LNCAP (cell line): ENCODE measurements around the gene UBAP2L.

Experiments used
- TF ChIP-seq, protein P1 (sequence below): fragments of 450-650 bp; IDR thresholded peaks from 2 replicates; pipeline ENCODE4 v1.5.1; 2017; ENCODE audit warnings: mild to moderate bottlenecking

UBAP2L gene

DNA sequence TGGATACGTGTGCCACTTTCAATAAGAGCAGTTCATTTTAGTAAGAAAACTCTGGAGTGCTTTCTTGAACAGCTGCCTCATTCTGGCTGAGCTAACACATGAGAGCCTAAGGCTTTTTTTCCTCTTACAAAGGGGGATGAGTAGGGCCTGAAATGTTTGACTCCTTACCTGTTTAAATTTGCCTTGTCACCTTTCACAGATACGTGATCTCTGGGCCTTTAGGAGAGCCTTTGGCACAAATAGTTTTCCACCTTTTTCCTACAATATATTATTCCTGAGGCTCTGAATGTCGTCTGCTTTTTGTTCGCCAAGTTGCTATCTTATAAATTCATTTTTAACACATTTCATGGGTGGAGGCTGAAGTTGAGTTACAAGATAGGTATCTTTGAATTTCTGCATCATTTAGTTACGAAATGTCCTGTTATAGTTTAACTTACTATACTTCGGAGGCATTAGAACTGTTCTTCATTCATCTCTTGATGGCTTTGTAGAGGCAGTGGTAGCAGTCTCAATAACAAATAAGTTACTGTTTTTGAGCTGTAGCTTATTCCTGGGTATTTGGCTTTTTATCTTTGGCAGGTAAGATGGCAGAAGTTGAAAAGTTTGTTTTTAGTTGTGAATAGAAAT is 17.2 kb downstream of the UBAP2L start:
- TF ChIP-seq, protein P1, sequence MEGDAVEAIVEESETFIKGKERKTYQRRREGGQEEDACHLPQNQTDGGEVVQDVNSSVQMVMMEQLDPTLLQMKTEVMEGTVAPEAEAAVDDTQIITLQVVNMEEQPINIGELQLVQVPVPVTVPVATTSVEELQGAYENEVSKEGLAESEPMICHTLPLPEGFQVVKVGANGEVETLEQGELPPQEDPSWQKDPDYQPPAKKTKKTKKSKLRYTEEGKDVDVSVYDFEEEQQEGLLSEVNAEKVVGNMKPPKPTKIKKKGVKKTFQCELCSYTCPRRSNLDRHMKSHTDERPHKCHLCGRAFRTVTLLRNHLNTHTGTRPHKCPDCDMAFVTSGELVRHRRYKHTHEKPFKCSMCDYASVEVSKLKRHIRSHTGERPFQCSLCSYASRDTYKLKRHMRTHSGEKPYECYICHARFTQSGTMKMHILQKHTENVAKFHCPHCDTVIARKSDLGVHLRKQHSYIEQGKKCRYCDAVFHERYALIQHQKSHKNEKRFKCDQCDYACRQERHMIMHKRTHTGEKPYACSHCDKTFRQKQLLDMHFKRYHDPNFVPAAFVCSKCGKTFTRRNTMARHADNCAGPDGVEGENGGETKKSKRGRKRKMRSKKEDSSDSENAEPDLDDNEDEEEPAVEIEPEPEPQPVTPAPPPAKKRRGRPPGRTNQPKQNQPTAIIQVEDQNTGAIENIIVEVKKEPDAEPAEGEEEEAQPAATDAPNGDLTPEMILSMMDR: no peak

DNA sequence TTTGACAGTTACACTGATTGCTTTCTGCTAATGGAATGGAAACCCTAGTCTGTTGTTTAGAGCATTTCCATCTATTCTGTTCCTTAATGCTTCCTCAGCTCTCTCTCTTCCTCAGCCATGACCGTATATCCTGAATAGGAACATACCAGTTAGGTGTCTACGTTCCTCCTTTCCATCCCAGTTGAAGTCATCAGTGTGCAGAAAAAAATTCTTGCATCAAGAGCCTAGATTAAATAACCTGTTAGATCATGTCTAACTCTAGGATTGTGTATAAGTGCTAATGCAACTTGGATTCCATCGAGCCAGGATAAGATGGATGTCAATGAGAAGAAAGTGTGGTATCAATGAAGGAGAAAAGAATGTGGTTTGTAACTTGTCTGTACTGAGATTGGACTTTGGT is 18.7 kb downstream of the UBAP2L start:
- TF ChIP-seq, protein P1: no peak

DNA sequence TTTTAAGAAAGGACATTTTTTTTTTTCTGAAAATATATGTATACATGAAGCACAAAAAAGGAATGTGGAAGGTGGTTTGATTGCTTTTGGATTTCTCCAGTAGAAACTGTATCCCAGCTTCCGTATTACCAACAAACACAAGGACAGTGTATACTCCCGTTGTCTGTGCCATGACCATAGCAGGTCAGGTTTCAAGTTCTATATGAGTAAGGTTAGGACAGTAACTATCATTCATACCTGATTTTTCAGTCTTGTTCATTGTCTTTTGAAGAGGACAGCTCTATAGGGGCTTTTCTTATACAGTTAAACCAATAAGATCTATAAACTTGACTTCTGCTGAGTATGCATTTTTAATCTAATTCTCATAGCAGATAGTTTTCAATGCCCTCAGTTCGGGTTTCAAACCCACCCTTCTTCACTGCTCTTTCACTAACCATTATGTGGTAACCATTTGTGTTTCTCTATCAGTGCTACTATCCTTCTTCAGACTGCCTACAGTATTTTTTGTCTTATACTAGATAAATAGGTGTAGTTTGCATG is 19.6 kb downstream of the UBAP2L start:
- TF ChIP-seq, protein P1: no peak

DNA sequence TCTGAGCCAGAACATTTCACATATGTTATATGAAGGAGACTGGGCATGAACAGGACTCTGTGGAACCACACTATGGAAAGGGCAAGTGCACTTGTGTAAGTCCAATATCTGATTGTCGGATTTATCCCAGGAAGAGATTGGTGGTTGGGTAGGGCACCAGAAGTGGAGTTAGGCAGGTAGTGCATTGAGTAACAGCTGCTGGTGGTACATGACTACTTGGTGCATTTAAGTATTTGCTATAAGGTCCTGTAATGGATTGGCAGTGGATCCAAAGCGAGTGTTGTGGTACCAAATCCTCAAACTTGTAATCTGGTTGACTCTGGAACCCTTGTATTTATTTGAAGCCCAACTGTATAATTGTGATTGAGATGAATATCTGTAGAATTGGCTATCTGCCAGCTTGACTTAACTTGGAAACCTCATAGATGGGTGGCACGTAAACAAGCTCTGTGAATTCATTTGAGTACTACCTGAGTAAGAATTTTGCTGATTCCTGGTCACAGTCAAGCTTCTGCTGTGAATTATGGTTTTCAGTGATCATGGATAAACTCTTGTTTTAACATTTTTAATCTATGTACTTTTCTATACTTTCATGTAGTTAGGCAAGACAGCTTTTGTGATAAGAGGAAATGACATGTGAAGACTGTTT is 21.1 kb downstream of the UBAP2L start:
- TF ChIP-seq, protein P1: no peak

DNA sequence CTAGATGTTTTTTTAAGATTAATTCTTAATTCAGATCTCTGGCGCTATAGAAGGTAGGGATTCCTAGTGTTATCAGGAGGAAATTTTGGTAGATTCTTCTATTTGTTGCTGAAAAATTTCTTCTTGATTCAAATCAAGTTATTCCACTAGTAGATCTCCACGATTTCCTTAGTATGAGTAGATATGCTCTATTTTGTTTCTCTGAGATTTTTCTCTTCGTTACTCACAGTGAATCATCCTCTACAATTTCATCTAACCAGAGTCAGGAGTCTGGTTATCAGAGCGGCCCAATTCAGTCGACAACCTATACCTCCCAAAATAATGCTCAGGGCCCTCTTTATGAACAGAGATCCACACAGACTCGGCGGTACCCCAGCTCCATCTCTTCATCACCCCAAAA is 32.9 kb downstream of the UBAP2L start:
- TF ChIP-seq, protein P1: no peak

DNA sequence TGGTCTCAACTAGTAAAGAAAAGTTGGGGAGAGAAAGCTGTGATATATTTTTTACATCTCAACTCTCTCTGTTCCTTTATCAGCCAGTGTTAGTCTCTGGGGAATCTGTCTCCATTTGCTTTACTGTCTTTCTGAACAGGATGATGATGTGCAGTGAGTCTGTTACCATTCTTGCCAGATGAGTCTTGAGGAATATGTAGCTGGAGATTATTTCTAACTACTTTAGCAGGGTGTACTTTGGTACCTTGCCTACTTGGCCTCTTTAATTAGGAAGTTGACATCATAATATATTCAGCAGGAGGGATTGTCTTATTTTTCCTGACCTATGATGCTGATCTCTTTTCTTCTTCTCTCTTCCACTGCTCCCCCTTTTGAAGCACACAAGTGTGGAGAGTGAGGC is 35.9 kb downstream of the UBAP2L start:
- TF ChIP-seq, protein P1: no peak

DNA sequence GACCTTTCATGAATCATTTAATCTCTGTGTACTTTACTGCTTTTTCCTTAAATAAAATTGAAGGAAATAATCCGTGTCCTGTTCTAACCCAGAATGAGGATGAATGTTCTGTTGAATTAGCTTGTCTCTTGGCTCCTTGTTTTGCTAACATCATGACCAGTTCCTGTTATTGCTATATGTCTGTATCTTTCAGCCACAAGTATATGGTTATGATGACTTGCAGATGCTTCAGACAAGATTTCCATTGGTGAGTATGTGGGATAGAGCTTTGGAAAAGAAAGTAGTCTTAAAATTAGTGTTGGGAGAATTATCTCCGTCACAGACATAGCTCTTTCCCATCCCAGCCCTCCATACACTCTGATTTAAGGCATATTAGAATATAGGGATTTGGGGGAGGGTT is 38.0 kb downstream of the UBAP2L start:
- TF ChIP-seq, protein P1: no peak
